Myocyte (in vitro differentiated cells): ENCODE measurements around the gene UBTD1. TPM values are rescaled to one million over a fixed set of nuclear protein-coding genes. Genes with fewer than 3 reads are reported as not detected.
A peak's percentile ranks its signal among the peaks of the same experiment; 100 is the strongest.

Experiments
- DNase-seq: peaks from one replicate; pipeline ENCODE4 v3.0.0-alpha.2; 2012; ENCODE audit warnings: low read depth
- total RNA-seq: library from RNA; depleted of rRNA; stranded (reverse); fragments of >200 nt; gene quantifications from 2 replicates; pipeline ENCODE4 v1.2.3, GENCODE V29; 2014

UBTD1 gene
- total RNA-seq, 1 donor from 2014 or later: 81.1 TPM

DNA sequence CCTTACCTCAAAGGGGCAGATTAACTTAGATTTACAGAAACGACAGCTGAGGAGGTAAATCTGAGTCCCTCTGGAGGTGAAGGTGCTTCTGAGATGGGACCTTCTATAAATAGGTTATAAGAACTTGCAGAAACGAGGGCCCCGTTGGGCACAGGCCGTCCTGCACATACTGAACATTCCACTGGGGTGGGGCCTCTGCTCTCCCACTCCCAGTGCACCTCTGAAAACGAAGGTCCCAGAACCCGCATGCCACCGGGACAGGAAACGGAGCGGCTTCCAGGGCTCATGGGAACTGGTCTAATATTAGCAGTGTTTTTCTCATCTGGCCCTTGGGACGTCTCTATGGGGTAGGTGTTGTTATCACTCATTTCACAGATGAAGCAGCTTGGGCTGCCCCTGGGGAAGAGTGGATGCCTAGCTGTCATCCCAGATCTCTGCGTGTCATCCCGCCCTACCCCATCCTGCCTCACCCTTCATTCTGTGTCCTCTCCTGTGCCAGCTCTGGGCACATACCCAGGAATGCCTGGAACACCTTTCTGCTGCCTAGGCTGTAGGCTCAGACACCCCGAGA is 110.4 kb downstream of the UBTD1 start:
- peak; percentile 3 for DNase-seq

DNA sequence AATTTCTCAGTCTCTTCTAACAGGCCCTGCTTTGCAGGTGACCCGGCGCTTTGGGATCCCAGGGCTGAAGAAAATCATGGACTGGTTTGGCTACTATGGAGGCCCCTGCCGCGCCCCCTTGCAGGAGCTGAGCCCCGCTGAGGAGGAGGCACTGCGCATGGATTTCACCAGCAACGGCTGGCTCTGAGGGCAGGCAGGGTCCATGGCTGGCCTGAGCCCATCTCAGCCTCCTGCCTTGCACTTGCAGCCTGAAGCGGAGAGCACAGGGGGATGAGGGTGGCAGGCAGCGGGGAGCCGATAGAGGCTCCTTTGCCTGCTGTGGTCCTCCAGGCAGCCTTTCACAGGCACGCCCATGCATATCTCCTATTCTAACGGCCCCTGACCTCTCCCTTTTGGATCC is 112.7 kb downstream of the UBTD1 start:
- no peak for DNase-seq

DNA sequence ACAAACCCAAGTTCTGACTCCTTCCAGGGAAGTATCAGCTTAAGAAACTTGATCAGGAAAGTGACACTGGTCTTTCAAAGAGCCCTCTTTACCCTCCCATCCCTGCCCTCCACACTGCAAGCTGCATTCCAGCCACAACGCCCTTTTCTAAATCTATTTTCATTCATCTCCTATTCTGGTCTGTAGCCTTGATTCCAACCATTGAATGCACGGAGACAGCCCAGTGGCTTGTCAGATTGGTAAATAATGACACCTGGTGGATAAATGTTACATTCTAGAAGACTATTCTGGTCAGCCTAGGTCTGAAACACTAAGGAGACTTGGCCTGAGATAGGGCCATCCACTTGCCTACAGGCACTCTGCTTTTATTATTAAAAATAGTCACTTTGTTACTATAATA is 113.7 kb downstream of the UBTD1 start:
- peak; percentile 88 for DNase-seq

- DNase-seq: no peak
Observed at GRCh38 chr10:97618285-97618684, 119.6 kb downstream of the UBTD1 start.

DNA sequence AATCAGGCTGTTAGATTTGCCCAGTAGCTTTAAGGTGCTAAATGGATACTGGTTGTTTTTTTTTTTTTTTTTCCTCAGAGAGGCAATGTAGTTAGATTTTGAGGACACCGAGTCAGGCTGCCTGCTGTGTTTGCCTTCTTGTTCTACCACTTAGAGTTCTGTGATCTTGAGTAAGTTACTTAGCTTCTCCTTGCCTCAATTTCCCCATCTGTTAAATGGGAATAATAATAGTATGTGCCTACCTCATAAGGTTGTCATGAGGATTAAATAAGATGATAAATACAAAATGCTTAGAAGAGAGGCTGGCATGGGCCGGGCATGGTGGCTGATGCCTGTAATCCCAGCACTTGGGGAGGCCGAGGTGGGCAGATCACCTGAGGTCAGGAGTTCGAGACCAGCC is 120.0 kb downstream of the UBTD1 start:
- no peak for DNase-seq

Other genes starting within 250 kb of the UBTD1 start
- 4.7 and 4.8 TPM in 2 replicates for gene ARHGAP19, start 206.3 kb upstream of the UBTD1 start, total RNA-seq
- 1.3 and 1.8 TPM in 2 replicates for gene FRAT1, start 179.7 kb upstream of the UBTD1 start, total RNA-seq
- 6.5 and 7.6 TPM in 2 replicates for gene FRAT2, start 164.2 kb upstream of the UBTD1 start, total RNA-seq
- 25.6 and 26.5 TPM in 2 replicates for gene RRP12, start 97.6 kb upstream of the UBTD1 start, total RNA-seq
- 463 and 464 TPM in 2 replicates for gene PGAM1, start 72.7 kb upstream of the UBTD1 start, total RNA-seq
- gene EXOSC1, start 52.9 kb upstream of the UBTD1 start, total RNA-seq: 25.1 and 26.8 TPM in 2 replicates
- gene ZDHHC16, start 52.7 kb upstream of the UBTD1 start, total RNA-seq: 42.1 and 49.9 TPM in 2 replicates
- 149 and 168 TPM in 2 replicates for gene MMS19, start 502 bp upstream of the UBTD1 start, total RNA-seq
- 61.9 and 115 TPM in 2 replicates for gene ANKRD2, start 73.9 kb downstream of the UBTD1 start, total RNA-seq
- gene HOGA1, start 85.5 kb downstream of the UBTD1 start, total RNA-seq: 1.1 and 1.8 TPM in 2 replicates
- gene C10orf62, start 90.8 kb downstream of the UBTD1 start, total RNA-seq: 0.62 TPM in 1 of 2 replicates, not detected in the other
- 4.9 and 5.9 TPM in 2 replicates for gene MORN4, start 134.6 kb downstream of the UBTD1 start, total RNA-seq
- 32.2 and 33.7 TPM in 2 replicates for gene PI4K2A, start 141.7 kb downstream of the UBTD1 start, total RNA-seq
- 30.9 and 56.8 TPM in 2 replicates for gene AVPI1, start 188.3 kb downstream of the UBTD1 start, total RNA-seq
- gene MARVELD1, start 214.8 kb downstream of the UBTD1 start, total RNA-seq: 31.3 and 37.2 TPM in 2 replicates
- gene ZFYVE27, start 238.2 kb downstream of the UBTD1 start, total RNA-seq: 25.5 and 30.5 TPM in 2 replicates